IMR-90 (cell line): ENCODE measurements around the gene PDX1. TPM values are rescaled to one million over a fixed set of nuclear protein-coding genes. Genes with fewer than 3 reads are reported as not detected.

Source experiments
- ATAC-seq: fragments of 200-7000 bp; cut with Tn5 transposase; 2 replicates; pipeline ENCODE4 v1.9.1; 2020; ENCODE audit warnings: low read depth, mild to moderate bottlenecking, moderate library complexity
- BruUV-seq: library from RNA; stranded (reverse); fragments of 400-500 nt; replicated peaks from 2 replicates; lab custom pipeline; 2021; lab: Mats Ljungman, UMichigan
- CTCF ChIA-PET: fragments of 300-600 bp; formaldehyde crosslinking; extraction: SDS; loops from one replicate; lab custom pipeline; 2021; ENCODE audit warnings: antibody characterized with exemption; lab: Yijun Ruan, JAX
- POLR2A ChIA-PET: fragments of 300-600 bp; sonication (Branson Sonifier 250); formaldehyde crosslinking; loops from one replicate; lab custom pipeline; 2022; ENCODE audit warnings: antibody characterized with exemption; ENCODE audit not compliant: unreplicated experiment; lab: Charles Lee
- DNase-seq: peaks from one replicate; pipeline ENCODE4 v3.0.0; 2013
- H2AFZ ChIP-seq: replicated peaks from 2 replicates; pipeline ENCODE3; 2013; ENCODE audit warnings: low read length, mild to moderate bottlenecking; ENCODE audit not compliant: poor library complexity
- H2AK5ac ChIP-seq: 2 replicates; pipeline ENCODE4 v1.6.1; 2013; ENCODE audit warnings: low read depth, low read length, inconsistent platforms
- H2AK9ac ChIP-seq: replicated peaks from 2 replicates; pipeline ENCODE3; 2013; ENCODE audit warnings: mild to moderate bottlenecking, low read depth, low read length, moderate library complexity; ENCODE audit not compliant: poor library complexity
- H2BK120ac ChIP-seq: 2 replicates; pipeline ENCODE4 v1.6.1; 2013; ENCODE audit warnings: low read depth, low read length, inconsistent platforms
- H2BK15ac ChIP-seq: 3 replicates; pipeline ENCODE4 v1.6.1; 2013; ENCODE audit warnings: low read depth, low read length, inconsistent platforms
- H2BK20ac ChIP-seq: 2 replicates; pipeline ENCODE4 v1.6.1; 2013; ENCODE audit warnings: low read depth, mild to moderate bottlenecking, inconsistent platforms, low read length, moderate library complexity
- H2BK5ac ChIP-seq: 2 replicates; pipeline ENCODE4 v1.6.1; 2013; ENCODE audit warnings: mild to moderate bottlenecking, low read depth, low read length, inconsistent platforms; ENCODE audit not compliant: poor library complexity, severe bottlenecking
- H3K14ac ChIP-seq: replicated peaks from 2 replicates; pipeline ENCODE4 v1.6.1; 2013; ENCODE audit warnings: low read depth, low read length, inconsistent platforms
- H3K18ac ChIP-seq: 2 replicates; pipeline ENCODE4 v1.6.1; 2013; ENCODE audit warnings: low read depth, low read length, control low read depth
- H3K23ac ChIP-seq: 2 replicates; pipeline ENCODE4 v1.6.1; 2013; ENCODE audit warnings: low read depth, low read length, inconsistent platforms
- H3K27ac ChIP-seq: 2 replicates; pipeline ENCODE4 v1.5.1; 2013; ENCODE audit warnings: mild to moderate bottlenecking, control low read depth, low read length; ENCODE audit not compliant: insufficient read depth
- H3K27me3 ChIP-seq: 2 replicates; pipeline ENCODE4 v1.6.1; 2013; ENCODE audit warnings: low read length; ENCODE audit not compliant: control insufficient read depth, insufficient read depth
- H3K36me3 ChIP-seq: 2 replicates; pipeline ENCODE4 v1.6.1; 2013; ENCODE audit warnings: low read length, mixed read lengths; ENCODE audit not compliant: control insufficient read depth, insufficient read depth
- H3K4ac ChIP-seq: 2 replicates; pipeline ENCODE4 v1.6.1; 2013; ENCODE audit warnings: low read depth, low read length, inconsistent platforms
- H3K4me1 ChIP-seq: 2 replicates; pipeline ENCODE4 v1.6.1; 2013; ENCODE audit warnings: low read length, mixed read lengths; ENCODE audit not compliant: control insufficient read depth, insufficient read depth
- H3K4me2 ChIP-seq: 2 replicates; pipeline ENCODE4 v1.6.1; 2013; ENCODE audit warnings: low read depth, mild to moderate bottlenecking, control low read depth, low read length, moderate library complexity
- H3K4me3 ChIP-seq: 2 replicates; pipeline ENCODE4 v1.5.1; 2013; ENCODE audit warnings: low read depth, mild to moderate bottlenecking, control low read depth, low read length, moderate library complexity; ENCODE audit not compliant: insufficient read depth
- H3K56ac ChIP-seq: 2 replicates; pipeline ENCODE4 v1.6.1; 2013; ENCODE audit warnings: low read length, inconsistent platforms; ENCODE audit not compliant: insufficient read depth; ENCODE audit errors: extremely low read depth
- H3K79me1 ChIP-seq, 2 experiments: 2 replicates each; pipeline ENCODE4 v1.6.1; 2013; ENCODE audit warnings: low read length in 2 of 2, inconsistent platforms in 1 of 2, low read depth in 1 of 2
- H3K9ac ChIP-seq: 2 replicates; pipeline ENCODE4 v1.6.1; 2013; ENCODE audit warnings: low read depth, low read length, control low read depth
- H3K9me1 ChIP-seq: 2 replicates; pipeline ENCODE4 v1.6.1; 2013; ENCODE audit warnings: low read length, inconsistent platforms; ENCODE audit not compliant: insufficient read depth
- H3K9me3 ChIP-seq: 2 replicates; pipeline ENCODE4 v1.6.1; 2013; ENCODE audit warnings: low read length; ENCODE audit not compliant: control insufficient read depth, insufficient read depth
- H4K20me1 ChIP-seq: 2 replicates; pipeline ENCODE4 v1.6.1; 2013; ENCODE audit warnings: low read length, inconsistent platforms; ENCODE audit not compliant: insufficient read depth
- H4K5ac ChIP-seq: 2 replicates; pipeline ENCODE4 v1.6.1; 2013; ENCODE audit warnings: mild to moderate bottlenecking, low read depth, low read length, control low read depth
- H4K8ac ChIP-seq, 2 experiments: 2 replicates each; pipeline ENCODE4 v1.6.1; 2013; ENCODE audit warnings: low read depth in 2 of 2, low read length in 2 of 2, control low read depth in 1 of 2, inconsistent platforms in 1 of 2
- H4K91ac ChIP-seq: 2 replicates; pipeline ENCODE4 v1.6.1; 2013; ENCODE audit warnings: low read depth, low read length, inconsistent platforms; ENCODE audit not compliant: insufficient read depth
- BHLHE40 ChIP-seq: fragments of 150-350 bp; IDR thresholded peaks from 2 replicates; pipeline ENCODE4 v1.6.1; 2016; ENCODE audit warnings: mild to moderate bottlenecking, low read depth, low read length
- CEBPB ChIP-seq: IDR thresholded peaks from 2 replicates; pipeline ENCODE4 v1.6.1; 2012; ENCODE audit warnings: low read depth, low read length, improper control_type of control experiment
- CTCF ChIP-seq: conservative IDR thresholded peaks from 2 replicates; pipeline ENCODE4 v1.5.1; 2012; ENCODE audit warnings: mild to moderate bottlenecking, low read depth, low read length, improper control_type of control experiment
- ELK1 ChIP-seq: fragments of 150-350 bp; IDR thresholded peaks from 2 replicates; pipeline ENCODE4 v1.6.1; 2016; ENCODE audit warnings: low read depth, mild to moderate bottlenecking, low read length, moderate library complexity, borderline replicate concordance
- MAZ ChIP-seq: IDR thresholded peaks from 2 replicates; pipeline ENCODE4 v1.6.1; 2012; ENCODE audit warnings: low read depth, mild to moderate bottlenecking, low read length, improper control_type of control experiment, moderate library complexity, borderline replicate concordance
- NFE2L2 ChIP-seq: fragments of 150-350 bp; IDR thresholded peaks from 2 replicates; pipeline ENCODE4 v1.6.1; 2016; ENCODE audit warnings: low read depth, mild to moderate bottlenecking, low read length
- USF2 ChIP-seq: fragments of 150-350 bp; IDR thresholded peaks from 2 replicates; pipeline ENCODE4 v1.6.1; 2017; ENCODE audit warnings: mild to moderate bottlenecking, antibody characterized with exemption, low read length, low read depth
- WGBS, 2 experiments: methylation state at CpG; one replicate each; pipeline versions ENCODE4 v1.1.5 to v1.1.7; 2013; ENCODE audit warnings: missing lambda C conversion rate in 2 of 2; ENCODE audit not compliant: insufficient read length in 1 of 2; ENCODE audit errors: extremely low coverage in 2 of 2; 5-methylcytosine and 5-hydroxymethylcytosine counted together
- dilution Hi-C: fragments of 300-500 bp; cut with HindIII; formaldehyde crosslinking; loops from one replicate; pipeline ENCODE4 v1.14.3; 2018; ENCODE audit warnings: low sequenced_read_pairs; ENCODE audit not compliant: unreplicated experiment
- in situ Hi-C: fragments of 300-500 bp; cut with MboI; formaldehyde crosslinking; loops from 3 replicates; pipeline ENCODE4 v1.14.3; 2019; ENCODE audit warnings: low sequenced_read_pairs, inconsistent platforms, mixed read lengths
- intact Hi-C: fragments of 100-400 bp; cut with micrococcal nuclease; formaldehyde crosslinking; loops from 2 replicates; pipeline ENCODE4 v1.10.0; 2022
- polyA plus RNA-seq, 3 experiments: library from polyadenylated mRNA; depleted of rRNA; stranded (reverse); fragments of >200 nt; gene quantifications; 2 replicates each; pipeline ENCODE4 v1.2.3, GENCODE V29; 2012; ENCODE audit warnings: low replicate concordance in 1 of 3
- total RNA-seq: library from RNA; depleted of rRNA; stranded (reverse); fragments of >200 nt; gene quantifications from 2 replicates; pipeline ENCODE4 v1.2.3, GENCODE V29; 2012

The PDX1 gene
- total and polyA plus RNA-seq, 2 of the 4 experiments (the other 2 are of a cell fraction) = not detected

- no peak for TF ChIP-seq CEBPB
Measured at GRCh38 chr13:27927444-27928352, 7.9 kb downstream of the PDX1 start (continued).

GRCh38 chr13:27928353-27928804, 8.6 kb downstream of the PDX1 start:
- intact Hi-C loops (no loop called here), in situ Hi-C loops (no loop called here), dilution Hi-C loops (no loop called here)
- Histone ChIP-seq H2BK20ac (no peak overlapping the region), H3K4me1 (no peaks in the 10 kb centered on the region), H4K8ac (no peak overlapping the region), H2BK15ac (no peak overlapping the region), H3K4ac (no peak overlapping the region), H2BK120ac (no peak overlapping the region), H2AFZ (no peak overlapping the region), H4K91ac (no peak overlapping the region), H3K4me3 (no peak overlapping the region), H3K27me3 (peaks cover 78% of the 10 kb centered on the region), H2AK9ac (no peak overlapping the region), H4K5ac (no peak overlapping the region), H3K36me3 (no peaks in the 10 kb centered on the region), H3K18ac (no peak overlapping the region), H2AK5ac (no peak overlapping the region), H3K14ac (no peak overlapping the region), H3K9ac (no peak overlapping the region), H3K56ac (no peak overlapping the region), H3K9me1 (no peaks in the 10 kb centered on the region), H2BK5ac (no peak overlapping the region), H3K23ac (no peak overlapping the region), H4K20me1 (no peaks in the 10 kb centered on the region), H3K9me3 (peaks cover 4% of the 10 kb centered on the region), H3K27ac (no peak overlapping the region), H3K79me1 (no peaks in the 10 kb centered on the region), H3K4me2 (no peak overlapping the region)
- DNase-seq (no peak), ATAC-seq (no peak)
- CTCF ChIA-PET = no interaction called here
- no TSS peak for BruUV-seq
- POLR2A ChIA-PET = no interaction called here
- 0% methylated on average over 12 of the region's 26 CpGs; no CpG with 5 or more reads in 1 of the 2 experiments for WGBS, 2 experiments
- TF ChIP-seq BHLHE40 = no peak
- TF ChIP-seq USF2 = no peak
- no peak for TF ChIP-seq CEBPB
- no peak for TF ChIP-seq ELK1
- no peak for TF ChIP-seq MAZ
- no peak for TF ChIP-seq NFE2L2
- no peak for TF ChIP-seq CTCF
